MCF 10A (cell line): ENCODE results near the gene LMTK3. TPM values are rescaled to one million over a fixed set of nuclear protein-coding genes. Genes with fewer than 3 reads are reported as not detected.
A peak's percentile ranks its signal among the peaks of the same experiment; 100 is the strongest.

Experiments
- BruUV-seq: library from RNA; stranded (reverse); fragments of 400-500 nt; replicated peaks from 2 replicates; lab custom pipeline; 2021; lab: Mats Ljungman, UMichigan
- CTCF ChIA-PET: fragments of 300-600 bp; sonication (Branson Sonifier 250); formaldehyde crosslinking; extraction: SDS; loops from one replicate; lab custom pipeline; 2021; ENCODE audit warnings: antibody characterized with exemption, inconsistent platforms; lab: Yijun Ruan, JAX
- POLR2A ChIA-PET: fragments of 300-600, 350-650 bp; sonication (Branson Sonifier 250); formaldehyde crosslinking; extraction: SDS; loops from one replicate; lab custom pipeline; 2020; ENCODE audit warnings: antibody characterized with exemption, inconsistent platforms; lab: Yijun Ruan, JAX
- DNase-seq: peaks from one replicate; pipeline ENCODE4 v3.0.0-alpha.2; 2018; ENCODE audit not compliant: unreplicated experiment
- H3K27ac Mint-ChIP-seq: one replicate; pipeline ENCODE4 v1.8.0; 2022; ENCODE audit warnings: mild to moderate bottlenecking, low read depth, mixed read lengths; ENCODE audit not compliant: unreplicated experiment
- H3K27me3 Mint-ChIP-seq: one replicate; pipeline ENCODE4 v1.8.0; 2022; ENCODE audit warnings: mixed read lengths; ENCODE audit not compliant: insufficient read depth, unreplicated experiment
- H3K36me3 Mint-ChIP-seq: one replicate; pipeline ENCODE4 v1.8.0; 2022; ENCODE audit warnings: mild to moderate bottlenecking, moderate library complexity, mixed read lengths; ENCODE audit not compliant: insufficient read depth, unreplicated experiment
- H3K4me1 Mint-ChIP-seq: one replicate; pipeline ENCODE4 v1.8.0; 2022; ENCODE audit warnings: mixed read lengths; ENCODE audit not compliant: insufficient read depth, unreplicated experiment
- H3K4me3 Mint-ChIP-seq: one replicate; pipeline ENCODE4 v1.8.0; 2022; ENCODE audit warnings: mild to moderate bottlenecking, moderate library complexity, mixed read lengths; ENCODE audit not compliant: unreplicated experiment
- H3K9me3 Mint-ChIP-seq: one replicate; pipeline ENCODE4 v1.8.0; 2022; ENCODE audit warnings: mixed read lengths; ENCODE audit not compliant: unreplicated experiment
- CTCF ChIP-seq: fragments of 200-600 bp; IDR thresholded peaks from one replicate; pipeline ENCODE4 v1.8.0; 2022; ENCODE audit warnings: antibody characterized with exemption, mild to moderate bottlenecking; ENCODE audit not compliant: unreplicated experiment
- intact Hi-C: fragments of 100-400 bp; cut with micrococcal nuclease; formaldehyde crosslinking; loops from 2 replicates; pipeline ENCODE4 v1.14.1; 2022
- total RNA-seq: library from RNA; stranded (reverse); gene quantifications from 2 replicates; pipeline ENCODE4 v1.2.3, GENCODE V29; 2022

Gene LMTK3
- total RNA-seq, 1 experiment from 2014 or later = 0.37 TPM

- intact Hi-C loops = no loop called here
- Mint-ChIP-seq H3K4me3 (no peak overlapping the region), H3K36me3 (no peaks in the 10 kb centered on the region), H3K27ac (no peak overlapping the region), H3K9me3 (no peaks in the 10 kb centered on the region), H3K27me3 (peaks cover 10% of the 10 kb centered on the region), H3K4me1 (peaks cover 6% of the 10 kb centered on the region)
- POLR2A ChIA-PET = no interaction called here
- no TSS peak for BruUV-seq
- CTCF ChIA-PET = interaction anchor here (0.6 to 0.9 kb wide), 3 partner anchors 64 to 200 kb away, joined by 3 to 4 read pairs (median 4); no protein-coding TSS in a partner anchor
- TF ChIP-seq CTCF = no peak
- DNase-seq = peak; percentile 29
Measured at GRCh38 chr19:48553676-48554384, 42.2 kb upstream of the LMTK3 start.

- no TSS peak for BruUV-seq
- H3K27ac Mint-ChIP-seq = no peak overlapping the region
- H3K27me3 Mint-ChIP-seq = peaks cover 10% of the 10 kb centered on the region
- H3K9me3 Mint-ChIP-seq = no peaks in the 10 kb centered on the region
- CTCF ChIA-PET = interaction anchor here (0.6 to 0.9 kb wide), 5 partner anchors 35 to 1795 kb away, joined by 3 to 5 read pairs (median 3); no protein-coding TSS in a partner anchor
- TF ChIP-seq CTCF = no peak
- peaks cover 6% of the 10 kb centered on the region for H3K4me1 Mint-ChIP-seq
- intact Hi-C loops = no loop called here
- POLR2A ChIA-PET = no interaction called here
- no peaks in the 10 kb centered on the region for H3K36me3 Mint-ChIP-seq
- no peak overlapping the region for H3K4me3 Mint-ChIP-seq
- DNase-seq = no peak
Measured at GRCh38 chr19:48552406-48553322, 41.0 kb upstream of the LMTK3 start.

- intact Hi-C loops = no loop called here
- CTCF ChIA-PET = interaction anchor here (0.6 kb wide), 2 partner anchors 674 to 1794 kb away, joined by 3 read pairs; no protein-coding TSS in a partner anchor
- H3K27ac Mint-ChIP-seq = no peak within 1 kb of the TSS
- H3K27me3 Mint-ChIP-seq = peaks cover 10% of the 10 kb centered on the region
- no peak within 1 kb of the TSS for H3K4me3 Mint-ChIP-seq
- TF ChIP-seq CTCF = no peak
- no TSS peak for BruUV-seq
- H3K9me3 Mint-ChIP-seq = no peaks in the 10 kb centered on the region
- POLR2A ChIA-PET = no interaction called here
- DNase-seq = no peak
- H3K36me3 Mint-ChIP-seq = no peaks in the 10 kb centered on the region
- H3K4me1 Mint-ChIP-seq = peaks cover 6% of the 10 kb centered on the region
Measured at GRCh38 chr19:48551437-48552302, 40.0 kb upstream of the LMTK3 start, which contains the start of gene SULT2B1. Gene SULT2B1, plus strand, starts transcription at chr19:48552172. Its CDS starts 81 bp downstream, at chr19:48552253.
